Activated naive CD4-positive, alpha-beta T cell (primary cell): ENCODE data around the gene MSANTD2.

ENCODE experiments used
- DNase-seq, 4 experiments: peaks; one replicate each; lab custom pipeline; 2025; lab: John Stamatoyannopoulos, UW

MSANTD2 gene

DNA sequence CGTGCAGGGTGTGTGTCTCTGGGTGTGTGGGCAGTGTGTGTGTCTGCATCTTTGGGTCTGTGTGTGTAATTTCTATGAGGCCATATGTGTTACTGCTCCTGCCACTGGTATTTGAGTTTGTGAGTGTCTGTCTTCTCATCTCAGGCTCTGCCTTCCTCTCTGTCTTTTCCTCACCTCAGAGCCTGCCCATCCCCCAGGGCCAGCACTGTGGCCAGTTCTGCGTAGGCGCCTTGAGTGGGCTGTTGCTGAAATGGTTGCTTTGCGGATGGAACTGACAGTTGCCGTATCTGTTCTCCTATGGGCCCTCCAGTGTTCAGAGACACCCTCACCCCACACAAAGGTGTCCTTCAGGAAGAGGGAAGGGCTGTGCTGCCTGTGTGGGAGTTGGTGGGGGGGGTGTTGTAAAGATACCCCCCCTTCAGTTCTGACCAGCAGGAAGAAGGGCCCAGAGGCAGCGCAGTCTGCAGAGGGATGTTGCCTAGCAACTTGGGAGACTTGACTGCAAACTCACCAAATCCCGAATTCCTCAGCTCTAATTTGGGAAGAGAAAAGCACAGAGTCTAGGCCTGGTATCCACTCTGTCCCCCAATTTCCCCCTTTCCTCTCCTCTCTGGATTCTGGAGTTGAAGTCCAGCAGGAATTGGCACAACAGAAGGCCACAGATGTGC, 62.4 kb downstream of the MSANTD2 start:
- no peak for DNase-seq

DNA sequence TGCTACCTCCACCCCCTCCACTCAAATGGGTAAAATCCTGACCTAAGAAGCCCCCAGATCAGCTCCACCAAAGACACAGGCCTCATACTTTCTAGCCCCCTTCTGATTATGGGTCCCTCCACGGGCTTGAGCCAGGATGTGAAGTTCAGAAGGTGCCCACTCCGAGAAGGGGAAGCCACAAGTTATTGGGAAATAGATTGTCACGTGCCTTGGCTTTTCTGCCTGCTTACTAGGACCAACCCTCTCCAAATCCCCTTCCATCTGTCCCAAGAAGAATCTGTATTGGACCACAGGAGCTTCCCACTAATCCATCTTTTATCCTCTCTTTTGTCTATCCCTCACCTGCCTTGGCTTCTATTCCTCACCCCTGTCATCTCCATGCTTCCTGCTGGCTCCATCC, 63.5 kb downstream of the MSANTD2 start:
- no peak for DNase-seq

DNA sequence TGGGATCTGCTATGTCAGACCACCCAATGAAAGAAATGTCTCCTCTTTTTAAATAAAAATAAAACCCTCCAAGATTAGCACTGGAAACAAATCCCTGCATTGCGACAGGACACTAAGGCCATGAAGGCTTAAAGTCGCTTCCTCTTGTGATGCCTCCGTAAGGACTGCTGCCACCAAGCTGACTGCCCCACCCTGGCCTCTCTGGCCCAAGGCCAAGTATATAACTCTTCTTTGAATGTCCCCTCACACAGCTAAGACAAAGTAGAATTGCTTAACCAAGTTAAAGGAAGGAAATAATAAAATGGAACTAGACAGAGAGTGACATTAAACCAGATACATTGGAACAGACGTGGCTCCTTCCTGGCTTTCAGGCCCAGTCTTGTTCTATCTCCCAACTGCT, 68.0 kb downstream of the MSANTD2 start:
- DNase-seq = no peak

DNA sequence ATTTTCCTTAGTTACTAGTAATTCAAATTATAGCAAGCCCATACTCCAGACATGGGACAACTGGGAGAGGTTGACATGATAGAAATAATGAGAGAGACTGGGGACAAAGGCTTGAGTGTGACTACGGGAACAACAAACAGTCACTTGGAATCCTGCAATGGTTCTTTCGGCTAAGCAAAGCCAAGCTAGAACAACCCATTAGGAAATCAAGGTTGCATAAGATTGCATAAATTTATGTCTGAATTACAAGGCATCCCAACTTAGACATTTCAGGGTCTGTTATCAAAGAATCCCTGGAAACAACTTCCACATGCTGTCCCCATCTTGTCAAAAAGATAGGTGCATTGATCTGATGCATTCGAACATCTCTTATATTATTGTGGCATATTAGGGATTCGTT, 70.6 kb downstream of the MSANTD2 start:
- DNase-seq = no peak

DNA sequence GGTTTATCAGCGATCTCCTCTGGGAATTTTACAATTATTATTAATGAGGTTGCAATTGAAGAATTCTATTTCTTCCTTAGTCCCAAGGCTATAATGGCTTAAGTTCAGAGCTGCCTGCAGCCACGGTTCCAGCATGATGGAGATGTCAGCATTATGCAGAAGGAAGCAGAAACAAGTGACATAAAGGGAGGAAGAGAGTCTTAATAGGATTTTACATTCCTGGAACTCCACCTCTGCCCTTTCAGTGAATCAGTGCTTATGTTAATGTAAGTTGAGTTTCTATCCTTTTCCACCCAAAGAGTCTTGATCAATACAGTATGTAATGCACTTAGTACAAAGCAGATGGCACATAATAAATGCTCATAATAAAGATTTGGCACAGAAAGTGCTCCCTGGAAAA, 72.1 kb downstream of the MSANTD2 start:
- no peak for DNase-seq

DNA sequence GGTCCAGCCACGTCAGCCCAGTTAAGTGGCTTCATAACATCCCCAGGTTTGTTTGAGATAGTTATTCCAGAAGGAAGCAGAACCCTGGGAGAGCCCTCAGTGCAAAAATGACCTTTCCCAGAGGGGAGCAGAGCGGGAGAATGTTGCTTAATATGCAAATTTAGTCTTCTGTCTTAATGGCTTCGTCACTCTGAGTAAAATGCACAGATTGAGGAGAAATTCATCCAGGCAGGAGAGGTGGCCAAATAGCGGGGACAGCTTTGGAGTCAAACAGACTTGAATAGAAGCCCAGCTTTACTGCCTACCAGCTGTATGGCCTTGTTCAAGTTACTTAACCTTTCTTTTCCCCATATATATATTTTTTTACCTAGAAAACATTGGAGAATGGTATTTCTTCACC, 72.7 kb downstream of the MSANTD2 start:
- DNase-seq = no peak

DNA sequence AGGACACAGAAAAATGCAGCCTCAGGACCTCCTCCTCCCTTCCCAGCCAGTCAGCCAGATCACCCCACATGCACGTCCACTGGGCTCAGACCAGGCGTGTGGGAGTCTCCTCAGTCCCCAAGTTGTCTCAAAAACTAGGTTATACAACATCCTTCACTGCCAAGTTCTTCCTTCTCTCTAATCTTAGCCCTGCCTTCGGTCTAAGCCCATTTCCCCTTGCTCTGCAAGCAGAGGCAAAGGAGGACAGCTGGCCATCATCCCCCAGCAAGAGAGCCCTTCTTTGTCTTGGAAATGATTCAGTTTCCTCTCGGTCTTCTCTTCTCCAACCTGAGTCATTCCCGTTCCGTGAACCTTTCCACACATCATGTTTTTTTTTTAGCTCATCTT, 74.5 kb downstream of the MSANTD2 start:
- DNase-seq = no peak

DNA sequence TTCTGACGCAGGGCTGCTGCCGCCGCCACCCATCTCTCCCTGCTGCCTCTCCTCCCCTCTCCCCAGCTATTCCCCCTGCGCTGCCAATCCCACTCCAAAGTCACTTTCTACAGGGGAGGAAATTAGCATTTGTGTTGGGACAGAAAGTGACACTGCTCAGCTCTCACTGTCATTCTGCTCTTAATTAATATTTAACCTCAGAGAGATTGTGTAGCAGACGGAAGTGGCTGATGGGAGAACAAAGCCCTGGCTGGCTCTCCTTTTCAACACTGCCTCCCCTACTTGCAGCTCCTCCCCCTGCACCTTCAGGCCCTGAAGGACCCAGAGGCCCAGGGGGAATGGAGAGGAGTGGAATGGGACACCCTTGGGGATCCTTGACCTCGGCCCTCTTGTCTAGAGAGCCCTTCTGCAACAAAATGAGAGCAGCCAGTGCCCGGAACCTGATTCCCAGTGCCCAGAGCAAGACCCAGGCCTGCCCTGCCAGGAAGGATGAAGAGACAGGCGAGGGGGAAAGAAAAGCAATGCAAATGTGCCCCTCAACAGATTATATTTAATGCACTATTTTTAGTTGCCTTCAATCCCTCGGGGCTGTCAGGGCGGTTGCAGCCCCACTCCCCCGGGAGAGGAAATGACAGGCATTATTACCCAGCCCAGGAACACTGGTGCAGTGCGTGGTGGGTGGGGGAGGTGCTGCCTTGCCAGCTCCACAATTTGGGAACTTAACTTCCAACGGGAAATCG, 75.1 kb downstream of the MSANTD2 start:
- no peak for DNase-seq

DNA sequence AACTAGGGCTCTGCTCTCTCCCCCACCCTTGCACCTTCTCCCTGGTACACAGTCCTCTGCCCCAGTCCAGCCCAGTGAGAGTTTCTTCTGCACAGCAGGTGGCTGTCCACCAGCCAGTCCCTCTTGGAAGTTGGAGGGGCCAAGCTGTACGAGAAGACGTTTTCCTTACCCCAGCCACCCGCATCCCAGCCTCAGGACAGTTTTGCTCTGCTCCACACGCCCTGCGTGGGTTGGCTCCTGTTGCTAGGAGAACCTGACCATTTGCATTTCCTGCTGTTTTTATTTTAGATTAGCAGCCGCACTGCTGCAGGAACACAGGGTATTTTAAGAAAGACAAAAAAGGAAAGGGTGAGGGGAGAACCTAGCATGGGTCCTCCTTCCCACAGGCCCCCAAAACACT, 78.0 kb downstream of the MSANTD2 start:
- no peak for DNase-seq

DNA sequence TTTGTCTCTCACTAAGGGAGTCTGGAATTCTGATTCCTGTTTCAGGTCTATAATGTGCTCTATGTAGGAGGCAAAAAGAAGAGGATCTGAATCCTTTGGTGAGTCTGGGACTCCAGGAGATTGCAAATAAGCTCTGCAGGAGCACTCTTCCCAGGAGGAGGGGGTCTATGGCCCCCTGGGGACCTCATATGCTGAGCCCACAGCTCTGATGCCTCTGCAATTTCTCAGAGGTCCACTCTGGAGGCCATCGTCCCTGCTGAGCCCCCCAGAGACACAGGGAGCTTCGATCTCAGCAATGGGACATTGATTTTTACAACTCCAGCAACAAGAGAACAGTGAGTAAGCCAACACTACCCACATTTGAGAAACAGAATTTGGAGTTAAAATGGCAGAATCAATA, 80.7 kb downstream of the MSANTD2 start:
- no peak for DNase-seq

DNA sequence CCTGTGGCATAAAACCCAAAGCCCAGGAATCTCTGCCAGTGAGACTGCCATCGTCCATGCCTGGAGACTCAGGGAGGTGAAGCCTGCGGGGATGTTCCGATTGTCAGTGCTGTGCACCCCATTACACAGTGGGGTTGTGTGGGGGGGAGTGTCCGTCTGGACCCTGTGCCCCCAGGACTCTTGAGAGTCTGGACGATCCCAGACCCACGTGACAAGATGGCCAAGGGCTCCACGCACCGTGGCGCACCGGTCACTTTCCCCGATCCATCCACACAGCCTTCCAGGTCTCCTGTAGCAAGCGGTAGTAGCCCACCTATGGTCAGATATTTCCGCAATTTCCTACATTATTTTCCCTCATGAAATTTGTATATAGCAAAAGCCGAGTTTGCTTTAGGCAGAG, 81.4 kb downstream of the MSANTD2 start:
- no peak for DNase-seq

DNA sequence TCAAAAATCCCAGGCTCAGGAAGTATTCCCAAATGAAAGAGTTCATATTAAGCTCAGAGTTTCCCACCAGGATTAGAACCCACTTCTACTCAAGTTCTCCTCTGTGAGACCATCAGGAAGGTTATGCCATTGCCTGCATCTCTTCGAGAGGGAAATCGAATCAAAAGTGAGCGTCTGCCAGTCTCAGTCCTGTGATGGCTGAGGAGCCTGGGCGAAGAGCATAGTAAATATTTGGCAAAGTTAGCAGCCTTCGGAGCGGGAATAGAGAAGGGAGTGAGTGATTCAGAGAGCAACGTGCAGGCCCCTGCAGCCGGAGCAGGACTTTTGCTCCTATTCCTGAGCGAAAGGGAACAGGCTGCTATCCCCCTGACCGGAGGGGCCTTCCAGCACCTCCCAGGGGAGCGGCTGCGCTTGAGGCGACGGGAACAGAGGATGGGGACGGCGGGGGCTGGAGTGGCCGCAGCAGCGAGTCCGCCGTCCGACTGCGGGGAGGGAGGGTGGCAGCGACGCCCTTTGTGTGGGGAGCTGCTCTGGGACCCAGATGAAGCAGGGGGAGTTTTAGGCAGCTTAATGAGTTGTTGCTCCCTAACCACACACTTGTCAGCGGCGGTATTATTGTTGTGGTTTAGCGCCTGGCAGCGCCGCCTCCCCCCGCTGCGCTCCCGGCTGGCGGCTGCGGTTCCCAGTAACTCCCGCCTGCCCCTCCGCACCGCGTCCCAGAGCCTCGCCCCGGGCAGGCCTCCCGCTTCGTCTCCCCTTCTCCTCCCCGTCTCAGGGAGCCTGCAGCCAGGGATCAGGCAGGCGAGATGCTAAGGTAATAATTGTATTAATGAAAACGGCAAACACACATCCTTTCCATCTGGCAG, 82.2 kb downstream of the MSANTD2 start:
- no peak for DNase-seq

DNA sequence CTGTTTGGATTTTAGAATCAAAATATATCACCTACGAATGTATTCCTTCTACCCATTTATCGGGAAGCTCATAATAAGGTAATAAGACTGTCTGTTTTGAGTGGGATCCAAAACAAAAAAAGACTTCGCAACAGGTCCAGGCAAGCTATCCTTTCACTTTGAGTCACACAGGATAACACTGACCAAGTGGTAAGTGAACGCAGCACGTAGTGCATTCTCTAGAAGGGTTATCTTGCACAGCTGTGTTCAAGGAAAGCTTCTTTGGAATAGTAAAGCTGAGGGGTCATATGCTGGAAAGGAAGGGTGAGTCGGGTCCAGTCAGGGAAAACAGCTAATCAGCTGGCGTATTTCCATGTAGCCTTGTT, 82.8 kb downstream of the MSANTD2 start:
- no peak for DNase-seq

DNA sequence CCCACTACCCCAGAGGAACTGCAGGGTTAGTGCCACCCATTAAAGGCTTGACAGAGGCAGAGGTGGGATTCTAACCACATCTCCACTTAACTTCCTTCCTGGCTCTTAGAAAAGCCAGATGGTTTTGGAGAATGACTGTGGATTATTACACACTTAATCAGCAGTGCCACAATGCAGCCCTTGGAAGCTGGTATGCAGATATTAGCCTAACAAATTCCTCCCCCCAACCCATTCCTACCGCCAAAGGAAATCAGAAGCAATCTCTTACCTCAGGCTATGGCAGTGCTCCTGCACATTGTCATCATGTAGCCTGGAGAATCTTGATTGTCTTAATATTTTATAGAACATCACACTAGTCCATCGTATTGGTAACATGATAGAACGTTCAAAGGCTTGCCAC, 83.6 kb downstream of the MSANTD2 start:
- DNase-seq = no peak
